ENCODE measurements around the gene PDZRN3.

PDZRN3 gene

DNA sequence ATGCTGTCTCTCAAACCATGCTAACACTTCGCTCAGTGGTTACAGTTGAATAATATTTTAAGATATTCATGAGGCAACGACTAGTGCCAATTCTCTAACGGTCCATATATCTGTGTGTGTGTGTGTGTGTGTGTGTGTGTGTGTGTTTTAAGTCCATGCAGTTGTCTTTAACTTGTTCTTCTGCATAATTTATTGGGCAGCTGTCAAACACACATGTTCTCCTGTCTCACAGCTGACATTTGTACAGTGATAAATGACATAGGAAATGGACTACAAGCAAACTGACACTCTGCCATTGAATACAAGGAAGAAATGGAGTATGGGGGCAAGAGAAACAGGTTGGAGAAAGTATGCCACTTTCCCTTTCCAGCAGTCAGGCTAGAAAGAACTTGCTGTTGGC is 172.0 kb downstream of the PDZRN3 start:
- no peak for TF ChIP-seq ZFX (IDR thresholded peaks at IDR 0.05)
- TF ChIP-seq, protein P1, sequence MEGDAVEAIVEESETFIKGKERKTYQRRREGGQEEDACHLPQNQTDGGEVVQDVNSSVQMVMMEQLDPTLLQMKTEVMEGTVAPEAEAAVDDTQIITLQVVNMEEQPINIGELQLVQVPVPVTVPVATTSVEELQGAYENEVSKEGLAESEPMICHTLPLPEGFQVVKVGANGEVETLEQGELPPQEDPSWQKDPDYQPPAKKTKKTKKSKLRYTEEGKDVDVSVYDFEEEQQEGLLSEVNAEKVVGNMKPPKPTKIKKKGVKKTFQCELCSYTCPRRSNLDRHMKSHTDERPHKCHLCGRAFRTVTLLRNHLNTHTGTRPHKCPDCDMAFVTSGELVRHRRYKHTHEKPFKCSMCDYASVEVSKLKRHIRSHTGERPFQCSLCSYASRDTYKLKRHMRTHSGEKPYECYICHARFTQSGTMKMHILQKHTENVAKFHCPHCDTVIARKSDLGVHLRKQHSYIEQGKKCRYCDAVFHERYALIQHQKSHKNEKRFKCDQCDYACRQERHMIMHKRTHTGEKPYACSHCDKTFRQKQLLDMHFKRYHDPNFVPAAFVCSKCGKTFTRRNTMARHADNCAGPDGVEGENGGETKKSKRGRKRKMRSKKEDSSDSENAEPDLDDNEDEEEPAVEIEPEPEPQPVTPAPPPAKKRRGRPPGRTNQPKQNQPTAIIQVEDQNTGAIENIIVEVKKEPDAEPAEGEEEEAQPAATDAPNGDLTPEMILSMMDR (conservative IDR thresholded peaks at IDR 0.05): no peak

DNA sequence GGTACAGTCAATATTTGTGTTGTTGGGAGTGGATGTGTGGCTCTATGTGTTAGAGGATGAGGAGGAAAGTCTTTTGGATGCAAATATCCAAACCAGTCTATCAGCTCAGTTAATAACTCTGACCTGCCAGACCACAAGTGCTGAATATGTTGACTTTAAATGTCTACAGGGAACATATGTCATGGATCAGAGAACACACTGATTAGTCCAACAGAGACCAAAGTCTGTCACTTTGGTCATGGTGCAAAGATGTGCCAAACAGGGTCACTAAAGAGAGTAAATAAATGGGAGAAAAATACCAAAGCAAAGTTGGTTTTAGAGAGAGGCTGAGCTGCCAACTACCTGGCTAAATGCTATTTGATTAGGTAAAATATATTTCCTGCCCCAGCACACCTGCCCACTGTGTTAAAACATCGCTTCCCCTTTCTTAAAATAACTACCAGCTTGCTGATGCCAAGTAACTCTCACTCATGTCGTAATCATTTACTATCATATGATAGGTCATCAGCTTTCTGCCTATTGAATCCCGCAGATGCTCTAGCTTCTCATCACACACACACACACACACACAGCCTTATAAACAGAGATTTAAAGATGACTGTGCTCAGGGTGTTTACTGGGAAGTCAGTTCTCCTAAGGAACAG is 173.3 kb downstream of the PDZRN3 start:
- peak overlapping the region; percentile 50 for H3K27ac ChIP-seq
- TF ChIP-seq, protein P1 (conservative IDR thresholded peaks at IDR 0.05): no peak
- no peak for TF ChIP-seq ZFX (IDR thresholded peaks at IDR 0.05)

More for the DNA sequence above, 172.0 kb downstream of the PDZRN3 start:
- no peak overlapping the region for H3K27ac ChIP-seq

DNA sequence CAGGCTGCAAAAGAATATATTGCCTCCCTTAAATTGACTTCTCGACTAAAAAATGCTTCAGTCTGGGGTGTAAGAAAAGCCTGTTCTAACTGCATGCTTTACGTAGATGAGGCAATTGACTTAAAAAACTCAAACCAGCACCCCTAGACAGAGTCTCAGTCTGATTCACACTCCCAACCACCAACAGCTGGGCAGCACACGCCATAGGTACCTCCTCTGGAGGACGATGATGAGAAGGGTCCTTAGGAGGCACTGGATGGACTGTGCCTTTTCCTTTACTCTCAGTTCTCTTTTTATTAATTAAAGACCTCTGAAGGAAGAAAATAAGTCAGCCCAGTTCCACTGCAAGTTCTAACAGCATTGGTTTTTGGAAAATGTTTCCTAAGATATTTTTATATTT is 175.0 kb downstream of the PDZRN3 start:
- TF ChIP-seq, protein P1 (conservative IDR thresholded peaks at IDR 0.05): no peak
- no peak for TF ChIP-seq ZFX (IDR thresholded peaks at IDR 0.05)
- H3K27ac ChIP-seq: no peak overlapping the region

DNA sequence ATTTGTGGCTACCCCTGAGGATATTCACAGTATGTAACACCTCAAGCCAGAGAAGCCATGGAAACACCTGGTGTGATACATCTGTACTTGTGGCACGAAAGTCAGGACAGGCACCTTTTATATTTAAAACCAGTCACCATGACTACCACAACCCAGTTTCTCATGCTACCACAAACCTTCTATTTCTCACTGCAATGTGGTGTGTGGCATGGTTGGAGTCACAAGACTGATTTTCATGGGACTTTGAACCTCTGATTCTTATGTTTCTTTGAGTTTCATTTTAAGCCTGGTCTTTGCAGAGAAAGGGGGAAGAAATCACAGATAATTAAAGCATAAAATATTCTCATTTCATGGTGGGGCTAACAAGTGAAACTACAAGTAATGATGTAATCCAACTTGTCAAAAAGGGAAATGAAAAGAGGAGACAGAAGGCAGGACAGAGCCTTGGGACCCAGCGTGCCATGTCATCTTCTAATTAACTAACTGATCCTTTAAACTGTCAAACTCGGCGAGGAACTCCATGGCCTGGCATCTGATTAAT is 175.9 kb downstream of the PDZRN3 start:
- no peak for TF ChIP-seq ZFX (IDR thresholded peaks at IDR 0.05)
- TF ChIP-seq, protein P1 (conservative IDR thresholded peaks at IDR 0.05): no peak
- H3K27ac ChIP-seq: no peak overlapping the region

DNA sequence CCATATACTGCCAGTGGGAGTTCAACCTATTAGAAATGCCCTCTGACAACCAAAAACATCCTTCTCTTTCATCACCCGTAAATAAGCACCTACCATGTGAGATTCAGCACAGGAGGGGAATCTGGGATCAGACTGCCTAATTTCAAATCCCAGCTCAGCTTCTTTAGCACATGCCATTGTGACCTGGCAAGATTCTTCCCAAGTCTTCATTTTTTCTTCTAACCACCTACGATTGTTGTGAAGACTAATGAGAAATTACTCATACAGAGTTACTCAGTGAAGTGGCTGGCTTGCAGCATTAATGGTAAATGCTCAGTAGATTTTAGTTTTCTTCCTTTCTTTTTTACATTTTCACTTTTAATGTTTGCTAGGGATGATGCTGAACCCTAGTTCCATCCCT is 176.7 kb downstream of the PDZRN3 start:
- H3K27ac ChIP-seq: no peak overlapping the region
- no peak for TF ChIP-seq ZFX (IDR thresholded peaks at IDR 0.05)
- TF ChIP-seq, protein P1 (conservative IDR thresholded peaks at IDR 0.05): no peak

DNA sequence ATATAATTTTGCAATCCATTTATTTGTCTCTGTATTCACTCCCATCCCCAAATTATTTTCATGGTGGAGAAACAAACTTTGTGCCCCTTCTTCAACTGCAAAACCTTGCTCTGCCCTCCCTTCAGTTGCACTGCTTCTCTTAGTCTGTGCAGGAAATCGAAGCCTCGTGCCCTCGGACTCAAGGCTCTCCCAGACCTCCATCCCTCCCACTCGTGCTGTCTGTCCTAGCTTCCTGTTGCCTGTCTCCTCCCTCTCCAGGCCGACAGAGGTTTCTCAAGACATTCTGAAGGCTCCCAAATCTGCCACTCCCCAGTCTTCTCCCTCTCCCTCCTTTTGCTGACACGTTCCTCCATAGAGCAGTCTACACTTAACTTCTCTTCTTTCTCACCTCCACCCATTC is 177.6 kb downstream of the PDZRN3 start:
- no peak overlapping the region for H3K27ac ChIP-seq
- no peak for TF ChIP-seq ZFX (IDR thresholded peaks at IDR 0.05)
- TF ChIP-seq, protein P1 (conservative IDR thresholded peaks at IDR 0.05): no peak

DNA sequence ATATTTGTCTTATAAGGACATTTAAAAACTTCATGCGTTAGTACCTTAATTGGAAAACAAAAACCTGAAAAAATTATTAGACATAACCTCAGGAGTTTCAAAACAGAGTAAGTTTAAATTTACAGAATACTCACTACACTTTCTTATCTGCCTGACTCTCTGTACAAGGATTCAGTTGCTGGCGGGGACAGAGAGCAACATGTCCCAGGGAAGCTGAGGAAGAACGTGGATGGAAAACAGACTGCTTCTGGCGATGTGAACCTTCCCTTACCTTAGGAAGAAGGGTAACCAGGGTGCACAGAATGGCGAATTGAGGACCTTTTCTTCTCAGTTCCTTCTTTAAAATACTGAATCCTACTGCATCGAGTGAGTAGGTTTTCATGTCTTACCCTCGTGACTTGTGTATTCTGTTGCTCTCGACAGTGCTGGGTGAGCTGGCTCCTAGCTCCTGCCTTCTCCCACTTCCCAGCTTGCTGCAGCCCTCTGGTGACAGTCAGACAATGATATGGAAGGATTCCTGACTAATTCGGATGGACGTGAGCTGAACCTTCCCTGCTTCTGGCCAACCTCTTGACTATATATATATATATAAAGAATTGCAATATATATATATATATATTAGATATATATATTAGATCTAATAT is 178.2 kb downstream of the PDZRN3 start:
- TF ChIP-seq, protein P1 (conservative IDR thresholded peaks at IDR 0.05): no peak
- no peak for TF ChIP-seq ZFX (IDR thresholded peaks at IDR 0.05)
- H3K27ac ChIP-seq: no peak overlapping the region
